Mesenchymal stem cell (in vitro differentiated cells and primary cell): ENCODE results near the gene CC2D2B.

Source experiments
- DNase-seq: peaks from one replicate; pipeline ENCODE4 v3.0.0-alpha.2; 2013
- H2AFZ ChIP-seq: one replicate; pipeline ENCODE4 v1.6.1; 2013; ENCODE audit warnings: low read depth, mild to moderate bottlenecking, control low read depth, inconsistent platforms, low read length, moderate library complexity
- H2AK5ac ChIP-seq: 2 replicates; pipeline ENCODE4 v1.6.1; 2013; ENCODE audit warnings: low read length, moderate library complexity, mild to moderate bottlenecking, inconsistent platforms; ENCODE audit not compliant: severe bottlenecking
- H2BK120ac ChIP-seq: one replicate; pipeline ENCODE4 v1.6.1; 2013; ENCODE audit warnings: low read depth, mild to moderate bottlenecking, inconsistent platforms, low read length, moderate library complexity
- H2BK12ac ChIP-seq, 2 experiments: one replicate each; pipeline ENCODE4 v1.6.1; 2013; ENCODE audit warnings: inconsistent platforms in 2 of 2, low read length in 2 of 2, mild to moderate bottlenecking in 2 of 2, moderate library complexity in 2 of 2, control low read depth in 1 of 2
- H2BK15ac ChIP-seq: one replicate; pipeline ENCODE4 v1.6.1; 2013; ENCODE audit warnings: mild to moderate bottlenecking, low read depth, inconsistent platforms; ENCODE audit not compliant: poor library complexity, severe bottlenecking
- H2BK5ac ChIP-seq: 2 replicates; pipeline ENCODE4 v1.6.1; 2013; ENCODE audit warnings: low read depth, mild to moderate bottlenecking, low read length, control low read depth, inconsistent platforms; ENCODE audit not compliant: poor library complexity, severe bottlenecking
- H3K14ac ChIP-seq, 2 experiments: one replicate each; pipeline ENCODE4 v1.6.1; 2013; ENCODE audit warnings: inconsistent platforms in 2 of 2, low read length in 2 of 2, control low read depth in 1 of 2, mild to moderate bottlenecking in 1 of 2, moderate library complexity in 1 of 2
- H3K18ac ChIP-seq, 2 experiments: one replicate each; pipeline ENCODE4 v1.6.1; 2013; ENCODE audit warnings: inconsistent platforms in 2 of 2, low read length in 2 of 2, control low read depth in 1 of 2, low read depth in 1 of 2, mild to moderate bottlenecking in 1 of 2
- H3K23ac ChIP-seq, 2 experiments: one replicate each; pipeline ENCODE4 v1.6.1; 2013; ENCODE audit warnings: inconsistent platforms in 2 of 2, low read length in 2 of 2, mild to moderate bottlenecking in 2 of 2, moderate library complexity in 2 of 2, control low read depth in 1 of 2
- H3K27ac ChIP-seq: 2 replicates; pipeline ENCODE4 v1.5.1; 2013; ENCODE audit warnings: mild to moderate bottlenecking, moderate library complexity, low read length, control low read depth, inconsistent platforms; ENCODE audit not compliant: poor library complexity, severe bottlenecking
- H3K27me3 ChIP-seq, 2 experiments: 2 replicates each; pipeline versions ENCODE4 v1.6.1 to v1.7.0; 2013; ENCODE audit warnings: low read length in 2 of 2, mild to moderate bottlenecking in 2 of 2, moderate library complexity in 2 of 2, control low read depth in 1 of 2, inconsistent platforms in 1 of 2; ENCODE audit not compliant: control insufficient read depth in 1 of 2, insufficient read depth in 1 of 2
- H3K36me3 ChIP-seq, 2 experiments: 2 replicates each; pipeline versions ENCODE4 v1.6.1 to v1.7.0; 2013; ENCODE audit warnings: low read length in 2 of 2, control low read depth in 1 of 2, inconsistent platforms in 1 of 2, low read depth in 1 of 2, mild to moderate bottlenecking in 1 of 2; ENCODE audit not compliant: insufficient read depth in 2 of 2, control insufficient read depth in 1 of 2
- H3K4ac ChIP-seq, 2 experiments: one replicate each; pipeline ENCODE4 v1.6.1; 2013; ENCODE audit warnings: inconsistent platforms in 2 of 2, low read length in 2 of 2, mild to moderate bottlenecking in 2 of 2, moderate library complexity in 2 of 2, control low read depth in 1 of 2, low read depth in 1 of 2
- H3K4me1 ChIP-seq: 2 replicates; pipeline ENCODE4 v1.6.1; 2013; ENCODE audit warnings: low read depth, low read length, control low read depth; ENCODE audit not compliant: control insufficient read depth, insufficient read depth
- H3K4me2 ChIP-seq: 2 replicates; pipeline ENCODE4 v1.6.1; 2013; ENCODE audit warnings: low read length, mild to moderate bottlenecking, inconsistent platforms; ENCODE audit not compliant: poor library complexity, severe bottlenecking
- H3K4me3 ChIP-seq, 2 experiments: 2 replicates each; pipeline versions ENCODE4 v1.5.1 to v1.7.0; 2013; ENCODE audit warnings: low read length in 2 of 2, mild to moderate bottlenecking in 2 of 2, control low read depth in 1 of 2, low read depth in 1 of 2; ENCODE audit not compliant: insufficient read depth in 1 of 2
- H3K79me1 ChIP-seq: replicated peaks from 2 replicates; pipeline ENCODE4 v1.6.1; 2013; ENCODE audit warnings: mild to moderate bottlenecking, control low read depth, low read length, inconsistent platforms; ENCODE audit not compliant: poor library complexity, severe bottlenecking
- H3K9ac ChIP-seq: 2 replicates; pipeline ENCODE4 v1.7.0; 2013; ENCODE audit warnings: mild to moderate bottlenecking, low read length, moderate library complexity
- H3K9me3 ChIP-seq: 2 replicates; pipeline ENCODE4 v1.7.0; 2013; ENCODE audit warnings: mild to moderate bottlenecking, low read length; ENCODE audit not compliant: control insufficient read depth
- H4K8ac ChIP-seq: one replicate; pipeline ENCODE4 v1.6.1; 2013; ENCODE audit warnings: inconsistent platforms, mild to moderate bottlenecking, low read length, moderate library complexity
- H4K91ac ChIP-seq: one replicate; pipeline ENCODE4 v1.6.1; 2013; ENCODE audit warnings: mild to moderate bottlenecking, low read length, inconsistent platforms
- WGBS: methylation state at CpG from one replicate; pipeline ENCODE4 v1.1.7; 2013; ENCODE audit warnings: mixed read lengths; 5-methylcytosine and 5-hydroxymethylcytosine counted together

Gene CC2D2B

GRCh38 chr10:95864906-95865813 is 42.6 kb upstream of the CC2D2B start:
- Histone ChIP-seq H2BK12ac (peak overlapping the region in 1 of 2 experiments; percentile 12), H3K27ac (no peak overlapping the region), H2AK5ac (no peak overlapping the region), H2AFZ (peak overlapping the region; percentile 63), H4K8ac (peak overlapping the region; percentile 63), H2BK15ac (no peak overlapping the region), H3K4me2 (peak overlapping the region; percentile 39), H3K36me3 (no peaks in the 10 kb centered on the region), H2BK120ac (no peak overlapping the region), H2BK5ac (no peak overlapping the region), H4K91ac (no peak overlapping the region), H3K4me3 (peak overlapping the region in 1 of 2 experiments; percentile 23), H3K4ac (no peak overlapping the region), H3K9me3 (no peaks in the 10 kb centered on the region), H3K79me1 (no peaks in the 10 kb centered on the region), H3K23ac (no peak overlapping the region), H3K9ac (peak overlapping the region; percentile 67), H3K27me3 (no peaks in the 10 kb centered on the region), H3K4me1 (peaks cover 3% of the 10 kb centered on the region), H3K14ac (no peak overlapping the region), H3K18ac (peak overlapping the region; percentile 23 to 35)
- WGBS, result 45% methylated on average over 6 of the region's 7 CpGs
- peak; percentile 96 for DNase-seq

DNA sequence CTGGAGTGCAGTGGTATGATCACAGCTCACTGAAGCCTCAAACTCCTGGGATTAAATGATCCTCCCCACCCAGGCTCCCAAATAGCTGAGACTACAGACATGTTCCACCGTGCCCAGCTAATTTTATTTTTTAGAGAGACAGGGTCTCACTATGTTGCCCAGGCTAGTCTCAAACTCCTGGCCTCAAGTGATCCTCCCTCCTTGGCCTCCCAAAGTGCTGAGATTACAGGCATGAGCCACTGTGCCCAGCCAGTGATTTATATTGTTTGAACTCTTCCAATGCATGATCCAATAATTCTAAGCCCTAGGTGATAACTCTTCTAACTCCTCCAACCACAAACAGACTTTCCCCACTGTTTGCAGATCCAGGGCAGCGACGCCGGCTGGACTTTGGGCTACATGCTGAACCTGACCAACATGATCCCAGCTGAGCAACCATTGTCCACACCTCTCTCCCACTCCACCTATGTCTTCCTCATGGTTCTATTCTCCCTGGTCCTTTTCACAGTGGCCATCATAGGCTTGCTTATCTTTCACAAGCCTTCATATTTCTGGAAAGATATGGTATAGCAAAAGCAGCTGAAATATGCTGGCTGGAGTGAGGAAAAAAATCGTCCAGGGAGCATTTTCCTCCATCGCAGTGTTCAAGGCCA is 41.8 kb upstream of the CC2D2B start:
- Histone ChIP-seq H3K79me1 (no peaks in the 10 kb centered on the region), H2BK120ac (no peak overlapping the region), H3K4me1 (peaks cover 3% of the 10 kb centered on the region), H2AK5ac (no peak overlapping the region), H2BK12ac (no peak overlapping the region), H3K4ac (no peak overlapping the region), H3K14ac (no peak overlapping the region), H4K8ac (no peak overlapping the region), H3K23ac (no peak overlapping the region), H3K36me3 (no peaks in the 10 kb centered on the region), H3K9me3 (no peaks in the 10 kb centered on the region), H3K27ac (no peak overlapping the region), H3K27me3 (no peaks in the 10 kb centered on the region), H2AFZ (no peak overlapping the region), H3K4me3 (no peak overlapping the region), H3K4me2 (no peak overlapping the region), H3K18ac (no peak overlapping the region), H3K9ac (peak overlapping the region; percentile 67), H2BK15ac (no peak overlapping the region), H4K91ac (no peak overlapping the region), H2BK5ac (no peak overlapping the region)
- DNase-seq, result no peak
- 85% methylated on average over 6 of the region's 6 CpGs for WGBS

DNA sequence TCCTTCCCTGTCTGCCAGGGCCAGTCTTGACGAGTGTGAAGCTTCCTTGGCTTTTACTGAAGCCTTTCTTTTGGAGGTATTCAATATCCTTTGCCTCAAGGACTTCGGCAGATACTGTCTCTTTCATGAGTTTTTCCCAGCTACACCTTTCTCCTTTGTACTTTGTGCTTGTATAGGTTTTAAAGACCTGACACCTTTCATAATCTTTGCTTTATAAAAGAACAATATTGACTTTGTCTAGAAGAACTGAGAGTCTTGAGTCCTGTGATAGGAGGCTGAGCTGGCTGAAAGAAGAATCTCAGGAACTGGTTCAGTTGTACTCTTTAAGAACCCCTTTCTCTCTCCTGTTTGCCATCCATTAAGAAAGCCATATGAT is 41.3 kb upstream of the CC2D2B start:
- Histone ChIP-seq H2BK12ac (no peak overlapping the region), H3K27ac (no peak overlapping the region), H2BK15ac (no peak overlapping the region), H3K79me1 (no peaks in the 10 kb centered on the region), H2BK5ac (no peak overlapping the region), H4K8ac (no peak overlapping the region), H3K18ac (no peak overlapping the region), H2BK120ac (no peak overlapping the region), H3K4me1 (peaks cover 3% of the 10 kb centered on the region), H3K14ac (no peak overlapping the region), H4K91ac (no peak overlapping the region), H3K9me3 (no peaks in the 10 kb centered on the region), H3K23ac (no peak overlapping the region), H3K4me2 (no peak overlapping the region), H2AK5ac (no peak overlapping the region), H3K4ac (no peak overlapping the region), H2AFZ (no peak overlapping the region), H3K9ac (no peak overlapping the region), H3K36me3 (no peaks in the 10 kb centered on the region), H3K4me3 (no peak overlapping the region), H3K27me3 (no peaks in the 10 kb centered on the region)
- no peak for DNase-seq
- WGBS, result 80% methylated on average over 1 of the region's 2 CpGs

- Histone ChIP-seq H3K79me1 (no peaks in the 10 kb centered on the region), H3K9me3 (no peaks in the 10 kb centered on the region), H2BK12ac (no peak overlapping the region), H4K91ac (no peak overlapping the region), H3K18ac (no peak overlapping the region), H3K4me1 (peaks cover 3% of the 10 kb centered on the region), H3K14ac (no peak overlapping the region), H3K36me3 (peaks cover 0 to 12% of the 10 kb centered on the region in 2 experiments), H3K4ac (no peak overlapping the region), H3K9ac (no peak overlapping the region), H4K8ac (no peak overlapping the region), H3K4me3 (no peak overlapping the region), H2BK15ac (no peak overlapping the region), H3K27me3 (no peaks in the 10 kb centered on the region), H3K27ac (no peak overlapping the region), H2BK5ac (no peak overlapping the region), H2BK120ac (no peak overlapping the region), H2AK5ac (no peak overlapping the region), H3K23ac (no peak overlapping the region), H3K4me2 (no peak overlapping the region), H2AFZ (no peak overlapping the region)
- 100% methylated on average over 2 of the region's 4 CpGs for WGBS
- DNase-seq, result no peak
These were observed 39.9 kb upstream of the CC2D2B start for GRCh38 chr10:95867866-95868265.
